ENCODE data around the gene BICDL2. TPM values are rescaled to one million over a fixed set of nuclear protein-coding genes. Genes with fewer than 3 reads are reported as not detected.

The BICDL2 gene
- total RNA-seq, 2 experiments from 2014 or later = 0.40 to 0.46 TPM

DNA sequence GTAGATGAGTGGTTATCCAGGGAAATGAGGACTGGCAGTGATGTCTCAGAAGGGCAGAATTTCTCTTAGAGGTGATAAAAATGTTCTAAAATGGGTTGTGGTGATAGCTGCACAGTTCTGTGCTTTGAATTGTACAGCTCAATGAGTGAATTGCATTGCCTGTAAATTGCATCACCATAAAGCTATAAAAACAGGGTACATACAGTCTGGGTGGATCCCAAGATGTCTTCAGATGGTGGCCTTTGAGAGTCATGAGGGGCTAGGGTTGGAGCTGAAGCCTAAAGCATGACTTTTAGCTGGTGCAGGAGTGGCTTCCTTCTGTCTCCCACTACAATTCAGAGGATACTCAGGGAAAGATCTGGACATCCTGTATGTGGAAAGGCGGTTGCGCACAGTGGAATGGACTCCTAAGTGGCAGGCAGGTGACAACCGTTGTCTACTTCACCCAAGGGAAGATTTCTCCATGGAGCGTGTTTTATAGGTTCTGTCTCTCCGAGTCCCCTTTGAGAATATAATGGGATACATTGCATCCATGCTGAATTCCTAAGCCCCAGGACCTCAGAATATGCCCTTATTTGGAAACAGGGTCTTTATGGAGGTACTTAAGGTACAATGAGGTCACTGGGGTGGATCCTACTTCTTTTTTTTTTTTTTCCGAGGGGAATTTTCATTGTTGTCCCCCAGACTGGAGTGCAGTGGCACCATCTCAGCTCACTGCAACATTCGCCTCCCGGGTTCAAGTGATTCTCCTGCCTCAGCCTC lies 27.1 kb upstream of the BICDL2 start:
- CTCF ChIA-PET = interaction anchor here (0.7 to 12.3 kb wide), 9 partner anchors 14 to 393 kb away, joined by 3 to 270 read pairs (median 4); partner anchors contain the start of gene ZNF213
- DNase-seq = no peak
- H3K4me1 Mint-ChIP-seq (ENCODE audit: low read depth) = peaks cover 62% of the 10 kb centered on the region
- POLR2A ChIA-PET = interaction anchor here (1.9 to 6.1 kb wide), 2 partner anchors 13 to 25 kb away, joined by 4 to 89 read pairs; no protein-coding TSS in a partner anchor
- peak overlapping the region; percentile 99 for H3K4me3 Mint-ChIP-seq
- intact Hi-C loops (cut with micrococcal nuclease) = no loop called here
- H3K36me3 Mint-ChIP-seq = peaks cover 34% of the 10 kb centered on the region
- H3K9me3 Mint-ChIP-seq = no peaks in the 10 kb centered on the region
- peaks cover 4% of the 10 kb centered on the region for H3K27me3 Mint-ChIP-seq
- peak overlapping the region; percentile 100 for H3K27ac Mint-ChIP-seq

DNA sequence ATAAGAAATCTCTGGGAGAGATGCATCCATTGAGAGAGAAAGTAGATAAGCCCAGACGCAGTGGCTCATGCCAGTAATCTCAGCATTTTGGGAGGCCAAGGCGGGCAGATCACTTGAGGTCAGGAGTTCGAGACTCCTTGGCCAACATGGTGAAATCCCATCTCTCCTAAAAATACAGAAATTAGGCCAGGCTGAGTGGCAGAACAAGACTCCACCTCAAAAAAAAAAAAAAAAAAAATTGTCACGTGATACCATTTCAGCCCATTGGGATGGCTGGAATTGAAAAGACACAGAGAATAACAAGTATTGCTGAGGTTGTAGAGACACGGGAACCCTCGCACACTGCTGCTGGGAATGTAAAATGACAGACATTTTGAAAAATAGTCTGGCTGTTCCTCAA lies 25.8 kb upstream of the BICDL2 start:
- Mint-ChIP-seq H3K9me3 (no peaks in the 10 kb centered on the region), H3K4me3 (no peak overlapping the region), H3K4me1 (ENCODE audit: low read depth) (peaks cover 57% of the 10 kb centered on the region), H3K27ac (peak overlapping the region; percentile 100), H3K27me3 (peaks cover 4% of the 10 kb centered on the region), H3K36me3 (peaks cover 23% of the 10 kb centered on the region)
- no peak for DNase-seq
- intact Hi-C loops (cut with micrococcal nuclease) = no loop called here
- POLR2A ChIA-PET = no interaction called here
- CTCF ChIA-PET = interaction anchor here (0.8 to 12.3 kb wide), 6 partner anchors 32 to 104 kb away, joined by 3 to 270 read pairs (median 4); no protein-coding TSS in a partner anchor

DNA sequence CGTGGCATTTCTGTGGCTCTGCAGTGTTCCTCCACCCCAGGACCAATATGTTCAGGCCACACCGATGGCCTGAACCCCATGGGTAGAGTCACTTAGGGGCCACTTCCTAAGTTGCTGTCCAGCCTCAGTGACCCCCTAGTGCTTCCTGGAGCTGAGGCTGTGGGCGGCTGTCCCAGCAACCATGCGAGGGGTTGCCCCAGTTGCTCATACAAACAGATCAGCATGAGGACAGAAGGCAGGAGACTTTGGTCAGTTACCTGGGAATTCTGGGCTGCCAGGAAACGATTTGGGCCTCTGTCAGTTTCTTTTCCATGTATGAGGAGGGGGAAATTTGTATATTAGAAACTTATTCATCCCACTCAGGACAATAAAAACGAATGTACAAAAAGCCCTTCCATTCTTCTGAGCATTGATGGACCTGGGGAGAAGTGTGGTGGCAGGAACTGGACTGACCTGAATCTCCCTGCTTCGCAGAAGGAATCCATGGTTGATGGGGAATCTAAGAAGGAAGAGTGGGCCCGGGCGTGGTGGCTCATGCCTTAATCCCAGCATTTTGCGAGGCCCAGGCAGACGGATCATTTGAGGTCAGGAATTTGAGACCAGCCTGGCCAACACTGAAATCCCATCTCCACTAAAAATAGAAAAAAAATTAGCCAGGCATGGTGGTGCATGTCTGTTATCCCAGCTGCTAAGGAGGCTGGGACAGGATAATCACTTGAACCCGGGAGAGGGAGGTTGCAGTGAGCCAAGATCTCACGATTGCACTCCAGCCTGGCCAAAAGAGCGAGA lies 23.8 kb upstream of the BICDL2 start:
- ChIA-PET CTCF (interaction anchor here (0.9 to 12.3 kb wide), 13 partner anchors 10 to 108 kb away, joined by 3 to 270 read pairs (median 7); no protein-coding TSS in a partner anchor), POLR2A (interaction anchor here (2.3 to 3.0 kb wide), 3 partner anchors 16 to 74 kb away, joined by 14 to 23 read pairs (median 17); partner anchors contain the start of gene ZNF213)
- Mint-ChIP-seq H3K9me3 (no peaks in the 10 kb centered on the region), H3K4me1 (ENCODE audit: low read depth) (peaks cover 68% of the 10 kb centered on the region), H3K27ac (peak overlapping the region; percentile 95), H3K27me3 (peaks cover 1% of the 10 kb centered on the region), H3K36me3 (peaks cover 13% of the 10 kb centered on the region), H3K4me3 (peak overlapping the region; percentile 79)
- intact Hi-C loops (cut with micrococcal nuclease) = no loop called here
- peak; percentile 22 for DNase-seq

DNA sequence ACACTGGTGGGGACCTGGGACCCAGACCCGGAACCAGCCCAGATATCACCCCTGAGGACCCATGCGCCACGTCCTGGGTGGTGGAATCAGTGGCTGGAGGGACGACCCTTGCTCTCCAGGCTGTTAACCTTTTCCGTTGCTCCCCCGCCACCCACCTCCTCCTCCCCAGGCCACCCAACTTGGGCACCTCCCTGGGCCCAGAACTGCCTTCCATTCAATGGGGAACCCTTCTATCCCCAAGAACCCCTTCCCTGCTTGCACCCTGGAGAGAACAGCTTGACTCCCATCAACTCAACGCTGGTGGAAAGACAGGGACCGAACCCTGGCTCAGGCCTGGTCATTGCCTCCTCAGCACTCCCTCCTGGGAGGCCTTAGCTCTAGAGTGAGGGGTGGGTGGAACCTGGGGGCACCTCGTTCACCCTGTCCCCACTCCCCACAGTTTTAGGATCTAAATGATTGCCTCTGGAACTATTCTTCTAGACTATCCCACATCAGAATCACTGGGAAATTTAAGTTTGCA lies 23.0 kb upstream of the BICDL2 start:
- peak overlapping the region; percentile 95 for H3K27ac Mint-ChIP-seq
- H3K9me3 Mint-ChIP-seq = no peaks in the 10 kb centered on the region
- H3K36me3 Mint-ChIP-seq = peaks cover 16% of the 10 kb centered on the region
- intact Hi-C loops (cut with micrococcal nuclease) = loop anchor here (1.0 to 2.0 kb wide), 4 partner anchors 15 to 70 kb away; no protein-coding TSS in a partner anchor
- peak overlapping the region; percentile 79 for H3K4me3 Mint-ChIP-seq
- ChIA-PET CTCF (interaction anchor here (0.7 to 12.3 kb wide), 24 partner anchors 9 to 109 kb away, joined by 3 to 270 read pairs (median 7); partner anchors contain the start of genes ZNF213 and ZSCAN10), POLR2A (interaction anchor here (0.6 to 3.0 kb wide), 7 partner anchors 11 to 75 kb away, joined by 3 to 23 read pairs (median 4); partner anchors contain the start of gene ZNF213)
- H3K27me3 Mint-ChIP-seq = no peaks in the 10 kb centered on the region
- DNase-seq = no peak
- peaks cover 69% of the 10 kb centered on the region for H3K4me1 Mint-ChIP-seq (ENCODE audit: low read depth)

DNA sequence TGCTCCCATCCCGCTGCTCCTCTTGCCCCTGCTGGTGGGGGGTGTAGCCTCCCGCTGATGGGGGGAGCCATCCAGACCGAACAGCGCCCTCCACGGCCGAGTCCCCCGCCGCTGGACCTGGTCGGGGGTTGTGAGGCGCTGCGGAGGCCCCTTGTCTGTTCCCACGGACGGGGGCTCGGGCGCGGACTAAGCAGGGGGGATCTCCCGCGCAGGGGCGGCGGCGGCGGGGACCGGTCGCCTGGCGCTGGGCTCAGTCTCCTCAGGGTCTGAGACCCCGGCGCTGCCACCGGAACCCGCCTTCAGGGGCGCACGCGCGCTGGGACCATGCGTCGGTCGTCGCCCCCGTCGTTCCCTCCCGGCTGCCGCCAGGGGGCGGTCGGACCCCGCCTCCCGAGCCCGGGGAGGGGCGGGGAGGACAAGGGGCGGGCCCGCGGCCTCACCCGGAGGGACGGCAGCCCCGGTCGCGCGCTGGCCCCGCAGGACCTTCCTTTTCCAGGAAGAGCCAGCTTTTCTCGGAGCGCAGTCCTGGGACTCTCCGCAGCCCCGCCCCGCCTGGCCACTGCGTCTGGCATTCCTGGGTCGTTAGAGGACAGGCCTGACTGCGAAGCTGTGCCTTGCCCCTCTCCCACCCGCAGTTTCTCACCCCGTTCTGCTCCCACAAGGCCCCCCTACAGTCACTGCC lies 22.4 kb upstream of the BICDL2 start:
- peaks cover 68% of the 10 kb centered on the region for H3K4me1 Mint-ChIP-seq (ENCODE audit: low read depth)
- ChIA-PET POLR2A (interaction anchor here (0.5 to 3.0 kb wide), 11 partner anchors 10 to 91 kb away, joined by 3 to 23 read pairs (median 4); partner anchors contain the start of gene ZNF213), CTCF (interaction anchor here (0.7 to 12.3 kb wide), 44 partner anchors 8 to 123 kb away, joined by 3 to 270 read pairs (median 6); partner anchors contain the start of genes MMP25, TNFRSF12A, ZNF213 and ZSCAN10)
- H3K27ac Mint-ChIP-seq = peak overlapping the region; percentile 95
- peaks cover 18% of the 10 kb centered on the region for H3K36me3 Mint-ChIP-seq
- no peaks in the 10 kb centered on the region for H3K9me3 Mint-ChIP-seq
- intact Hi-C loops (cut with micrococcal nuclease) = loop anchor here (1.0 to 2.0 kb wide), 4 partner anchors 16 to 70 kb away; no protein-coding TSS in a partner anchor
- no peaks in the 10 kb centered on the region for H3K27me3 Mint-ChIP-seq
- DNase-seq = peak; percentile 92
- H3K4me3 Mint-ChIP-seq = peak overlapping the region; percentile 91

DNA sequence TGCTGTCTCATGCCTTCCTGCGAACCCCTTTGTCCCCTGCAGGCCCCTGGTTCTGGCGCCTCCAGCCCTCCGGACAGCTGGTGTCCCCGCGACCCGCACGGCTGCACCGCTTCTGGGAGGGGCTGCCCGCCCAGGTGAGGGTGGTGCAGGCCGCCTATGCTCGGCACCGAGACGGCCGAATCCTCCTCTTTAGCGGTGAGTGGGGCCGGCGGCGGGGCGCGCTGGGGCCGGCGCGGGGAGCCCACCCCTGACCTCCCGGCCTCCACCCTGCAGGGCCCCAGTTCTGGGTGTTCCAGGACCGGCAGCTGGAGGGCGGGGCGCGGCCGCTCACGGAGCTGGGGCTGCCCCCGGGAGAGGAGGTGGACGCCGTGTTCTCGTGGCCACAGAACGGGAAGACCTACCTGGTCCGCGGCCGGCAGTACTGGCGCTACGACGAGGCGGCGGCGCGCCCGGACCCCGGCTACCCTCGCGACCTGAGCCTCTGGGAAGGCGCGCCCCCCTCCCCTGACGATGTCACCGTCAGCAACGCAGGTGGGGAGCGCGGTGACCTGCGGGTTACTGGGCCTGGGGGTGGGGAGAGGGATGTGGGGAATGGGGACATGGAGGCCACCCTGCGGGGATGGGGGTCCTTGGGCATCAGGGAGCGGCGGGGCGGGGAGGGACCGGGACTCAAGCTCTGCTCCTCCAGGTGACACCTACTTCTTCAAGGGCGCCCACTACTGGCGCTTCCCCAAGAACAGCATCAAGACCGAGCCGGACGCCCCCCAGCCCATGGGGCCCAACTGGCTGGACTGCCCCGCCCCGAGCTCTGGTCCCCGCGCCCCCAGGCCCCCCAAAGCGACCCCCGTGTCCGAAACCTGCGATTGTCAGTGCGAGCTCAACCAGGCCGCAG lies 21.6 kb upstream of the BICDL2 start:
- intact Hi-C loops (cut with micrococcal nuclease) = loop anchor here (1.0 to 2.0 kb wide), 4 partner anchors 16 to 71 kb away; no protein-coding TSS in a partner anchor

DNA sequence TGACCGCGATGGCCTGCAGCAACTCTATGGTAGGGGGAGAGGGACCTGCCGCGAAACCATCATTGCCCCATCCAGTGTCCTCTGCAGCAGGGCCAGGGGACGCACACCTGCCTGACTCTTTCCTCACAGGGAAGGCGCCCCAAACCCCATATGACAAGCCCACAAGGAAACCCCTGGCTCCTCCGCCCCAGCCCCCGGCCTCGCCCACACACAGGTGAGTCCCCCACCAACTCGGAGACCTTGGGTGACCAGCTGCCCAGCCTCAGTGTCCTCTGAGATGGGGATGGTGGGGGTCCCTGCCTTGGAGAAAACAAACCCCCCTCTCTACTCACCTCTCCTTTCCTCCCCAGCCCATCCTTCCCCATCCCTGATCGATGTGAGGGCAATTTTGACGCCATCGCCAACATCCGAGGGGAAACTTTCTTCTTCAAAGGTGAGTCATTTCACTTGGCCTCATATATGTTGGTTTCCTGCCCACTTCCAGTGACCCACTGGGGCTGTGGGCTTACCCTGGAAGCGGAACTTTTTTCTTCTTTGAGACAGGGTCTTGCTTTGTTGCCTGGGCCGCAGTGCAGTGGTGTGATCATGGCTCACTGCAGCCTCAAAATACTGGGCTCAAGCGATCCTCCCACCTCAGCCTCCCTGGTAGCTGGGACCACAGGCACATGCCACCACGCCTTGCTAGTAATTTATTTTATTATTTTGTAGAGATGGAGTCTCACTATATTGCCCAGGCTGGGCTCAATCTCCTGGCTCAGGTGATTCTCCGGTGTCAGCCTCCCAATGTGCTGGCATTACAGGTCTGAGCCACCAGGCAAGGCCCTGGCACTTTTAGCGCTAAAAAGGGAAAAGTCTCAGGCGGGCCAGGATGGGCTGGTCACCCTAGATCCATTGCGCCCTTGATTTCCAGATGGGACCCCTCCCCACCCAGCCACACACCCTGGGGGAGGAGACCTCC lies 20.7 kb upstream of the BICDL2 start:
- peak; percentile 39 for DNase-seq
- Mint-ChIP-seq H3K27ac (peak overlapping the region; percentile 80), H3K4me1 (ENCODE audit: low read depth) (peaks cover 55% of the 10 kb centered on the region), H3K36me3 (peaks cover 23% of the 10 kb centered on the region), H3K27me3 (no peaks in the 10 kb centered on the region), H3K9me3 (no peaks in the 10 kb centered on the region), H3K4me3 (peak overlapping the region; percentile 91)
- ChIA-PET POLR2A (interaction anchor here (1.8 to 3.0 kb wide), 3 partner anchors 9 to 72 kb away, joined by 4 to 23 read pairs (median 17); no protein-coding TSS in a partner anchor), CTCF (interaction anchor here (1.0 to 12.3 kb wide), 17 partner anchors 10 to 111 kb away, joined by 3 to 270 read pairs (median 7); partner anchors contain the start of genes HCFC1R1, THOC6 and ZNF213)
- intact Hi-C loops (cut with micrococcal nuclease) = loop anchor here (2.0 kb wide), 1 partner anchor 17 kb away; no protein-coding TSS in a partner anchor

More for the DNA sequence above, 21.6 kb upstream of the BICDL2 start:
- peak; percentile 73 for DNase-seq
- Mint-ChIP-seq H3K4me3 (peak overlapping the region; percentile 91), H3K4me1 (ENCODE audit: low read depth) (peaks cover 63% of the 10 kb centered on the region), H3K27me3 (no peaks in the 10 kb centered on the region), H3K27ac (peak overlapping the region; percentile 79), H3K9me3 (no peaks in the 10 kb centered on the region), H3K36me3 (peaks cover 23% of the 10 kb centered on the region)
- POLR2A ChIA-PET = interaction anchor here (0.8 to 3.0 kb wide), 8 partner anchors 10 to 92 kb away, joined by 3 to 23 read pairs (median 4); partner anchors contain the start of gene ZNF213
- CTCF ChIA-PET = interaction anchor here (0.8 to 12.3 kb wide), 39 partner anchors 9 to 124 kb away, joined by 3 to 270 read pairs (median 6); partner anchors contain the start of genes HCFC1R1, MMP25, THOC6 and TNFRSF12A

DNA sequence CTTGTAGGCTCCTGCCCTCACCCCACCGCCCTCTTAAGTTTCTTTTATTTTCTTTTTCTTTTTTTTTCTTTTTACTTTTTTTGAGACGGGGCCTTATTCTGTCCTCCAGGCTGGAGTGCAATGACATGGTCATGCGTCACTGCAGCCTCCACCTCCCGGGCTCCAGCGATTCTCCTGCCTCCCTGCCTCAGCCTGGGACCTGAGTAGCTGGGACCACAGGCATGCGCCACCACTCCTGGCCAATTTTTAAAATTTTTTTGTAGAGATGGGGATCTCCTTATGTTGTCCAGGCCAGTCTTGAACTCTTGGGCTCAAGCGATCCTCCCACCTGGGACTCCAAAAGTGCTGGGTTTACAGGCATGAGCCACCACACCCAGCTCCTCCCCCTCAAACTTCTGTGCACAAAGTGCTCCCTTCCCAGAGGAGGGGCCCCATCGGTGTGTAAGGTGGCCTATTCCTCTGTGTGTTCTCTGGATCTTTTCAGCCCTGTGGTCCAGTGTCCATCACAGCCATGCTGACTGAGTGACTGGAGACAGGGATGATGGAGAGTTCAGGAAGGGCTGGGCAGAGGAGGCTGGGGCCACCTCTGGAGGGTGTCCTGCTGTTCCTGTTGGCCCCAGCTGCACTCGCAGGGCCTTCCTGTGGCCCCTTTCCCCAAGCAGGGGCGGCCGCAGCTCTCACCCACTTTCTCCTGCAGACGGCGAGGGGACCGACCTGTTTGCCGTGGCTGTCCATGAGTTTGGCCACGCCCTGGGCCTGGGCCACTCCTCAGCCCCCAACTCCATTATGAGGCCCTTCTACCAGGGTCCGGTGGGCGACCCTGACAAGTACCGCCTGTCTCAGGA lies 19.8 kb upstream of the BICDL2 start:
- H3K27ac Mint-ChIP-seq = peak overlapping the region; percentile 30
- CTCF ChIA-PET = interaction anchor here (6.4 to 12.3 kb wide), 2 partner anchors 25 to 72 kb away, joined by 92 to 270 read pairs; no protein-coding TSS in a partner anchor
- H3K36me3 Mint-ChIP-seq = peaks cover 23% of the 10 kb centered on the region
- POLR2A ChIA-PET = no interaction called here
- peak overlapping the region; percentile 91 for H3K4me3 Mint-ChIP-seq
- peaks cover 52% of the 10 kb centered on the region for H3K4me1 Mint-ChIP-seq (ENCODE audit: low read depth)
- DNase-seq = no peak
- H3K27me3 Mint-ChIP-seq = no peaks in the 10 kb centered on the region
- intact Hi-C loops (cut with micrococcal nuclease) = no loop called here
- no peaks in the 10 kb centered on the region for H3K9me3 Mint-ChIP-seq

Measured in activated CD4-positive, alpha-beta memory T cell treated with anti-CD3 and anti-CD28 coated beads for 36 hours (primary cell).